ENCODE measurements around the gene MKS1.

DNA sequence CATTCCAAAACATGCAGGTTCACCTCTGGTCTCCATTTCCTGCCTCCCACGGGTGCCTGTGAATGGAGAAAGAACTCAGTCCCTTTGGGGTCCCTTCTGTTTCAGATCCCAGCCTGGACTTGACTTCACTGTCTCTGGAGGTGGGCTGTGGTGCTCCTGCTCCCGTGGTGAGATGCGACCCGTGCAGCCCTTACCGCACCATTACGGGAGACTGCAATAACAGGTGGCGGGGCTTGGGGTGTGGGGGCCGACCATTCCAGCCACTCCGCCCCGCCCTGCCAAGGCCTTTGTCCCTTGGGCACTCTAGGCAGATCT lies 29.9 kb upstream of the MKS1 start:
- TF ChIP-seq EP300 (IDR thresholded peaks at IDR 0.05; ENCODE audit: borderline replicate concordance in 1 of 2, control insufficient read depth in 1 of 2, low read depth in 2 of 2, low read length in 2 of 2), result no peak
- TF ChIP-seq, protein P1, sequence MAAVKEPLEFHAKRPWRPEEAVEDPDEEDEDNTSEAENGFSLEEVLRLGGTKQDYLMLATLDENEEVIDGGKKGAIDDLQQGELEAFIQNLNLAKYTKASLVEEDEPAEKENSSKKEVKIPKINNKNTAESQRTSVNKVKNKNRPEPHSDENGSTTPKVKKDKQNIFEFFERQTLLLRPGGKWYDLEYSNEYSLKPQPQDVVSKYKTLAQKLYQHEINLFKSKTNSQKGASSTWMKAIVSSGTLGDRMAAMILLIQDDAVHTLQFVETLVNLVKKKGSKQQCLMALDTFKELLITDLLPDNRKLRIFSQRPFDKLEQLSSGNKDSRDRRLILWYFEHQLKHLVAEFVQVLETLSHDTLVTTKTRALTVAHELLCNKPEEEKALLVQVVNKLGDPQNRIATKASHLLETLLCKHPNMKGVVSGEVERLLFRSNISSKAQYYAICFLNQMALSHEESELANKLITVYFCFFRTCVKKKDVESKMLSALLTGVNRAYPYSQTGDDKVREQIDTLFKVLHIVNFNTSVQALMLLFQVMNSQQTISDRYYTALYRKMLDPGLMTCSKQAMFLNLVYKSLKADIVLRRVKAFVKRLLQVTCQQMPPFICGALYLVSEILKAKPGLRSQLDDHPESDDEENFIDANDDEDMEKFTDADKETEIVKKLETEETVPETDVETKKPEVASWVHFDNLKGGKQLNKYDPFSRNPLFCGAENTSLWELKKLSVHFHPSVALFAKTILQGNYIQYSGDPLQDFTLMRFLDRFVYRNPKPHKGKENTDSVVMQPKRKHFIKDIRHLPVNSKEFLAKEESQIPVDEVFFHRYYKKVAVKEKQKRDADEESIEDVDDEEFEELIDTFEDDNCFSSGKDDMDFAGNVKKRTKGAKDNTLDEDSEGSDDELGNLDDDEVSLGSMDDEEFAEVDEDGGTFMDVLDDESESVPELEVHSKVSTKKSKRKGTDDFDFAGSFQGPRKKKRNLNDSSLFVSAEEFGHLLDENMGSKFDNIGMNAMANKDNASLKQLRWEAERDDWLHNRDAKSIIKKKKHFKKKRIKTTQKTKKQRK (IDR thresholded peaks at IDR 0.05; ENCODE audit: low read depth, low read length), result no peak

Measured in GM12878 (cell line).